ENCODE measurements around the gene WIPF2.

WIPF2 gene

GRCh38 chr17:40284085-40284713 is 65.1 kb downstream of the WIPF2 start:
- H2AFZ ChIP-seq (ENCODE audit: low read depth, low read length): no peak overlapping the region

GRCh38 chr17:40286473-40286872 is 67.4 kb downstream of the WIPF2 start:
- ATAC-seq (ENCODE audit: insufficient read depth, low read depth) (no peak), DNase-seq (no peak)
- no peak overlapping the region for H3K4me3 ChIP-seq (ENCODE audit: low read depth in 1 of 2, low read length in 2 of 2)
- TF ChIP-seq EZH2 (IDR thresholded peaks at IDR 0.05; ENCODE audit: borderline replicate concordance, low read depth, low read length, severe bottlenecking) (no peak), CTCF (IDR thresholded peaks at IDR 0.05; ENCODE audit: borderline replicate concordance, extremely low read depth, low read length, poor library complexity, severe bottlenecking) (no peak)
- H3K4me2 ChIP-seq (ENCODE audit: insufficient read depth, low read length): peak overlapping the region; percentile 92; the same call in 1 of the 2 replicates
- peaks cover 21% of the 10 kb centered on the region; the same call in 1 of the 2 replicates for H4K20me1 ChIP-seq (ENCODE audit: insufficient read depth, low read length)
- H3K27ac ChIP-seq (ENCODE audit: low read length): no peak overlapping the region
- peak overlapping the region; percentile 53 for H3K9ac ChIP-seq (ENCODE audit: low read depth, low read length)
- H3K4me1 ChIP-seq (ENCODE audit: insufficient read depth, low read length): peaks cover 38% of the 10 kb centered on the region
- H3K36me3 ChIP-seq (ENCODE audit: insufficient read depth, low read length): peaks cover 28% of the 10 kb centered on the region
- H3K27me3 ChIP-seq (ENCODE audit: insufficient read depth, low read length, poor library complexity): no peaks in the 10 kb centered on the region
- H2AFZ ChIP-seq (ENCODE audit: low read depth, low read length): no peak overlapping the region
- no peaks in the 10 kb centered on the region for H3K9me3 ChIP-seq (ENCODE audit: insufficient read depth, low read length, severe bottlenecking)
- peaks cover 38% of the 10 kb centered on the region for H3K79me2 ChIP-seq (ENCODE audit: insufficient read depth, low read length)

More at GRCh38 chr17:40284085-40284713, 65.1 kb downstream of the WIPF2 start:
- peaks cover 6% of the 10 kb centered on the region; the same call in 1 of the 2 replicates for H4K20me1 ChIP-seq (ENCODE audit: insufficient read depth, low read length)
- H3K27me3 ChIP-seq (ENCODE audit: insufficient read depth, low read length, poor library complexity): no peaks in the 10 kb centered on the region
- peaks cover 24% of the 10 kb centered on the region for H3K36me3 ChIP-seq (ENCODE audit: insufficient read depth, low read length)
- no peak for DNase-seq
- H3K4me1 ChIP-seq (ENCODE audit: insufficient read depth, low read length): peaks cover 16% of the 10 kb centered on the region
- ATAC-seq (ENCODE audit: insufficient read depth, low read depth): no peak
- H3K4me3 ChIP-seq (ENCODE audit: low read depth in 1 of 2, low read length in 2 of 2): no peak overlapping the region
- H3K9ac ChIP-seq (ENCODE audit: low read depth, low read length): no peak overlapping the region
- no peak overlapping the region for H3K27ac ChIP-seq (ENCODE audit: low read length)
- H3K4me2 ChIP-seq (ENCODE audit: insufficient read depth, low read length): no peak overlapping the region
- no peaks in the 10 kb centered on the region for H3K9me3 ChIP-seq (ENCODE audit: insufficient read depth, low read length, severe bottlenecking)
- TF ChIP-seq CTCF (IDR thresholded peaks at IDR 0.05; ENCODE audit: borderline replicate concordance, extremely low read depth, low read length, poor library complexity, severe bottlenecking): no peak
- no peak for TF ChIP-seq EZH2 (IDR thresholded peaks at IDR 0.05; ENCODE audit: borderline replicate concordance, low read depth, low read length, severe bottlenecking)
- peaks cover 16% of the 10 kb centered on the region for H3K79me2 ChIP-seq (ENCODE audit: insufficient read depth, low read length)

- DNase-seq (no peak), ATAC-seq (ENCODE audit: insufficient read depth, low read depth) (peak; percentile 3)
- Histone ChIP-seq H3K79me2 (ENCODE audit: insufficient read depth, low read length) (peaks cover 43% of the 10 kb centered on the region), H2AFZ (ENCODE audit: low read depth, low read length) (peak overlapping the region; percentile 96), H3K27me3 (ENCODE audit: insufficient read depth, low read length, poor library complexity) (no peaks in the 10 kb centered on the region), H3K9me3 (ENCODE audit: insufficient read depth, low read length, severe bottlenecking) (no peaks in the 10 kb centered on the region), H3K4me2 (ENCODE audit: insufficient read depth, low read length) (peak overlapping the region; percentile 92), H3K27ac (ENCODE audit: low read length) (peak overlapping the region; percentile 77), H3K9ac (ENCODE audit: low read depth, low read length) (peak overlapping the region; percentile 53), H3K4me3 (ENCODE audit: low read depth in 1 of 2, low read length in 2 of 2) (peak overlapping the region; percentile 15 to 65; a peak in 3 of 4 replicates), H4K20me1 (ENCODE audit: insufficient read depth, low read length) (peaks cover 21% of the 10 kb centered on the region; the same call in 1 of the 2 replicates), H3K36me3 (ENCODE audit: insufficient read depth, low read length) (peaks cover 35% of the 10 kb centered on the region), H3K4me1 (ENCODE audit: insufficient read depth, low read length) (peaks cover 44% of the 10 kb centered on the region)
- TF ChIP-seq EZH2 (IDR thresholded peaks at IDR 0.05; ENCODE audit: borderline replicate concordance, low read depth, low read length, severe bottlenecking) (no peak), CTCF (IDR thresholded peaks at IDR 0.05; ENCODE audit: borderline replicate concordance, extremely low read depth, low read length, poor library complexity, severe bottlenecking) (no peak)
Measured at GRCh38 chr17:40287159-40287493, 68.0 kb downstream of the WIPF2 start.
